ENCODE measurements around the gene EGR2.
A peak's percentile ranks its signal among the peaks of the same experiment; 100 is the strongest.

Gene EGR2

DNA sequence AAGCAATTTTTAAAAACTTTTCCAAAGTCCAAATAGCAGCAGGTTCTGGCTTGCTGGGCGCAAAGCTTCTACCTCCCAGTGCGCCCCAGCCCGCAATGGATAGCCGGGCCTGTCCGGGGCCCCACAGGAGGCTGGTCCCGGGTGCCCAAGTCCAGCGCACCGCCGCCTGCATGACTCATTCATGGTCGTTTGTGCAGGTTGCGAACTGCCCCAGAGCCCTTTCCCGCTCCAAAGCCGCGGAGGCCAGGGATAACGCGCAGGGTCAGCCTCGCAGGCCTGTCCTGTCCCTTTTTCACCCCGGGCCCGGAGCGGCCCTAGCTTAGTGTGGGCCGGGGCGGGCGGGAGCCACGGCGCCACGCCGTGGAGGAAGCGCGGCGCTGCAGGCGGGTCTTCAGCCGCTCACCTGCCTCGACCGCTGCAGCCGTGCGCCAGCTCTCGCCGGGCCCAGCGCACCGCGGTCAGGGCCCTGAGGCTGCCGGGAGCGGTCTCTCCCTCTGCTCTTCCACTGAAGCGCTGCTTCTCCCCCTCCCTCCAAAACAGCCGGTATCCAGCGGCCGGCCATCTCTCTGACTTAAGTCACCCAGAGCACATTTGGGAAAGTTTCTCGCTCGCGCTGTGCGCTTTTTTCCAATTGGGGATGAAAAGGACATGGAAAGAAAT is 1.7 kb upstream of the EGR2 start:
- peak; percentile 82 for DNase-seq

DNA sequence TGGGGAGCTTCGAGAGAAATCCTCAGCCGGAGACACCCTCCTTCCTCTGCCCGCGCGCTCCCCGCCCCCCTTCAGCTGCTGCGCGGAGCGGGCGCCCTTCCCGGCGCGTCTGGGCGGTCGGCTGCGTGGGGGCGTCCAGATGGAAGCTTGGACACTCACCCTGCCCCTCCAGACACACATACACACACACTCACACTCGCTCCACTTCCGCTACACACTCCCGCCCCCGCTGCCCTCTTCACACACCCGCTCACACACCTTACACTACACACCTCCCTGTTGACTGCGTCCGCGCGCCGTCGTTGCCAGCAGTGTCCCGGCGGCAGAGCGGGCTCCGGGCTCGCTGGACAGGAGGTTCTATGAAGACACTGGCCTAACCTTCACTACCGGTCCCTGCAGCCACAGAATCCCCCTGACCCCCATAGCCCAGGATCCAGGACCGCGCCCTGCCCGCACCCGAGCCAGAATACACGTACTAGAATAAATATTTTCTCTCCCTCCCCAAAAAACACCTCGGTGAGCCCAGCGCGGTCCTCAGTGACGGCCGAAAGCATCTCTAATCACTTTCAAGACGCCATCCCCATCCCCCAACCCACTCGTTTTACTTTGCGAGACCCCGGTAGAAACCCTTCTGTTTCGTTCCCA is 1.1 kb upstream of the EGR2 start:
- DNase-seq = peak; percentile 73

DNA sequence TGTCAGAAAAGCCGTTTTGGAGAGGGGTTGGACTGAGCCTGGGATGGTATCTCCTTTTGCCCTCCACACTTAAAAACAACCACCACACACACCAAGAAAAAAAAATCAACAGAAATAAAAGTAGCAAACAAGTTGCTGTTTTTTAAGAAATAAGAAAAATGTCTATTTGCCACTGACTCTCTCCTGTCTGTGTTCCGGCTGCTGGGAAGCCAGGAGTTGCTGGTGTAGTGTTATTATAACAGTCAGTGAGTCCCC is 163 bp downstream of the EGR2 start:
- DNase-seq = no peak

DNA sequence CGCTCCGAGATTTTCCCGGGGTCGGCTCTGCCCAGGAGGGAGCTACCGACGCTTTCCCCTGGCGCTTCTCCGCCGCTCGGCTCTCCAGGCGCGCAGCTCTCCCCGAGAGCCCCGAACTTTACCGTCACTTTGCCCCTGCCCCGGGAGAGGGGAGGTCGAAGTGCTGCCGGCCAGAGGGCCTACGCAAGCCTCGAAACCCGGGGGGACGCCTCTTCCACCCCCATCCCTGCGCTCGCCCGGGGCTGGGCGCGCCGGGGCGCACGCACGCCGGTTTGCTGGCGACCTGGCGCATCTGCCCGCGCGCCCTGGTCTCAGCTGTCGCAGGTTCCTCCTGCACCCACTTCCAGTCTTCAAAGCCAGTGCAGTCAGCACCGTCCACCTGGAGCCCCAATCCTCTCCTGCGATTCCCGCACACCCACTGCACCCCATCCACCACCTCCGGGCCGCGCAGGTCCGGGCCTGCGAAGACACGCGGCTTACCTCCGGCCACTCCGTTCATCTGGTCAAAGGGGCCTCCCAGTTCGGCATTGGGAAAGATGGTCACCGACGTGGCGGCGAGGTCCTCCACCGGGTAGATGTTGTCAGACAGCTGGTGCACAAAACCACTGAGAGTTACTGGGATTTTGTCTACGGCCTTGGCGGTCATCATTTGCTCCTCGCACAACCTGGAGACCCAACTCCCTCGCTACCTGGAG is 638 bp downstream of the EGR2 start:
- DNase-seq = peak; percentile 53

DNA sequence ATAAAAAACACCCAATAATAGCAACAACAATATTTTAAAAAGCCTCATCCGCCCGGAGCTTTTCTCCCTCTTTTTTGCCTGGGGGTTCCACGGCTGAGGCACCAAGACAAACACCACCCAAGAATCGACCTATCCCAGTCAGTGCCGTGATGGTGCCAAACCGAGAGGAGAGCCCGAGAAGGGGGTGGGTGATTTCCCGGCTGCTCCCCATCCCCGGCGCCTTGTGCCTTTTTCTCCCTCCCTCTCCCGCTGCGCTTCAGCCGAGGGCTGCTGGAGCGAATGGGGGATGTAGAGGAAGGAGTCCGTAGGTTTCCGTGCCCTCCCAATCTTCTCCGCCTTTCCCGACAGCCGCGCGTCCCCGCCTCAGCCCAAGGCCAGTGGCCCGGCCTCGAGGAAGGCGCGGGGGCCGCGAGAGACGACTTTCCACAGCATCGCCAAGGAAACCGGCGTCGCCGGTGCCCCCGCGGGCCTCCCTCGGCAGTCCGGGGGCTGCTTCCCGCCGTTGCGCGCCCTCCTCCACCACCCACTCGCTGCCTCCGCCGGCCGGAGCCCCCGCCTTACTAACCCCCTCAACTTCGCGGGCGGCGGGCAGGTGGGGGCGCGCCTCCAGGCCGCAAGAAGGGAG is 1.3 kb downstream of the EGR2 start:
- no peak for DNase-seq

DNA sequence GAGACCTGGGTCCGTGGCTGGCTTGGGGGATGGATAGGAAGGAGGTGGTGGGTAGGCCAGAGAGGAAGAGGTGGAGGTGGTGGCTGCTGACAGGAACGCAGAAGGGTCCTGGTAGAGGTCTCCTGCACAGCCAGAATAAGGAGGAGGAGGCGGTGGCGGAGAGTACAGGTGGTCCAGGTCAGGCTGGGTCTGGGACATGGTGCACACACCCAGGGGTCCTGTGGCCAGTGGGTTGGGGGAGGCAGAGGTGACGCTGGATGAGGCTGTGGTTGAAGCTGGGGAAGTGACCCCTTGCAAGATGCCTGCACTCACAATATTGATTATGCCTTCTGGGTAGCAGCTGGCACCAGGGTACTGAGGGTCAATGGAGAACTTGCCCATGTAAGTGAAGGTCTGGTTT is 2.2 kb downstream of the EGR2 start:
- no peak for DNase-seq

DNA sequence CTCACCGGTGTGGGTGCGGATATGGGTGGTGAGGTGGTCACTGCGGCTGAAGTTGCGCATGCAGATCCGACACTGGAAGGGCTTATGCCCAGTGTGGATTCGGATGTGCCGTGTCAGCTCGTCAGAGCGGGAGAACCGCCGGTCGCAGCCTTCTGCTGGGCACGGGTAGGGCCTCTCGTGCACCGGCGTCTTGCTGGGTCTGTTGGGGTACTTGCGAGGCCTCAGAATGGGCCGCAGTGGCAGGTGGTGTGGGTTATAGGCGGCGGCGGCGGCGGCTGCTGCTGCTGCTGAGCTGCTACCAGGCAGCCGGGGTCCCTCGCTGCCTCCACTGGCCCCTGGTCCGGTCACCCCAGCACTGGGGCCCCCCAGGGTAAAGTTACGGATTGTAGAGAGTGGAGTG is 2.7 kb downstream of the EGR2 start:
- DNase-seq = no peak

DNA sequence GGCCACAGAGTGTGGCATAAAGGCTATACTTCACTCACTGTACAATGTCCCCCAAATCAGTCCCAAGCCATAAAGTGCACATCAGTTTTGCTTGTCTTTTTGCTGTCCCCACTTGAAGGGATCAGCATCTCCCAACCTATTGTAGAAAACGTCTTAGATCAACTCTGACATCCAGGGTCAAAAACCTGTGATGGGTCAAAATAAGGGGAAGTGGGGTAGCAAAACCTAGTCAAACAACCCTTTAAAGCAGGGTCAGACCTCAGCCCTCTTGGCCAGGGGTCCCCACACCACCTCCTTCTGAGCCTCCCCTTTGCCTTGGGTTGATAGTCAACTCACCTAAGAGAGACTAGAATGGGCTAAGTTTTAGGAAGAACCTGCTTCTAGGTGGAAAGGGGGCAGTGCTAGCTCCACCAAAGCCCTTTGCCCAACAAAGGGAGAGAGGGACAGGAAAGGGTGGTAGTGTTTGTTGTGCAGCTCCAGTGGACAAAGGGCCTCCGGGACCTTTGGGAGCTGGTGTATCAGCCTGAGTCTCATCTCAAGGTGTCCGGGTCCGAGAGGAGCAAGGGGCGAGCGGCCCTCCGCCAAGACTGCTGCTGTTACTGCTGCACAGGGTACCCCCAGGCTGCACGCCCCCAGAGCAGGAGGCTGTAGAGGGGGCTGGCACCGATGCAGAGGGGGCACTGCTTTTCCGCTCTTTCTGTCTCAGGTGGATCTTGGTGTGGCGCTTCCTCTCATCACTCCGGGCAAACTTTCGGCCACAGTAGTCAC is 3.3 kb downstream of the EGR2 start:
- no peak for DNase-seq

DNA sequence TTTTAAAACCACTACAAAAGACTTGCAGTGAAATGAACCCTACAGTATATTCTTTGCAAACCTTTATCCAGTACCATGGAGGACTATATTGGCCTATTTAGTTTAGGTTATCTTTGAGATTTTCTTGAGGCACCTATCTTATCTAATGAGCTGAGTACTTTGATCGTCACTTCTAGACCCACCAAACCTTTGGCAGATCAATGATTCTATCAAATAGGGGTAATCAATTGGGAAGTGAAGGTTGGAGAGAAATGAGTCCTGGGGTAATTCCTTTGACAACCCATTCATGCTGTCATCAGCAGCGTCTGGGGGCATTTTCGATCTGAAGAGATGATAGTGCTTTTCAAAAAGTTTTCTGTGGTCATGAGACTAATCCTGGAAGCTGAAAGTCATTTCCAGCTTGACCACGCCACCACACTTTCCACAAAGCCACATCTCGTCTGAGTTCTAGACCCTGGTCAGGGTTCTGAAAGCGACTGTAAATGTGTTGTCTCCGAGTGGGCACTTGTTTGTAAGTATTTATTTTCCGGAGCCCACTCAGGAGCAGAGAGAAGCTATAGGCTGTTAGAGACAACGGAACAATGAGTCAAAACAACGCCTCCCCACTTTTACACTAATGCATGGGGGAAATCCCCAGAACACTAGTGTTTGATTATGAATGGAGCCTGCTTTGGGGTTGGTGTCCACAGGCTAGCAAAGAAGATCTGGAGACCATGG is 4.8 kb downstream of the EGR2 start:
- DNase-seq = no peak

DNA sequence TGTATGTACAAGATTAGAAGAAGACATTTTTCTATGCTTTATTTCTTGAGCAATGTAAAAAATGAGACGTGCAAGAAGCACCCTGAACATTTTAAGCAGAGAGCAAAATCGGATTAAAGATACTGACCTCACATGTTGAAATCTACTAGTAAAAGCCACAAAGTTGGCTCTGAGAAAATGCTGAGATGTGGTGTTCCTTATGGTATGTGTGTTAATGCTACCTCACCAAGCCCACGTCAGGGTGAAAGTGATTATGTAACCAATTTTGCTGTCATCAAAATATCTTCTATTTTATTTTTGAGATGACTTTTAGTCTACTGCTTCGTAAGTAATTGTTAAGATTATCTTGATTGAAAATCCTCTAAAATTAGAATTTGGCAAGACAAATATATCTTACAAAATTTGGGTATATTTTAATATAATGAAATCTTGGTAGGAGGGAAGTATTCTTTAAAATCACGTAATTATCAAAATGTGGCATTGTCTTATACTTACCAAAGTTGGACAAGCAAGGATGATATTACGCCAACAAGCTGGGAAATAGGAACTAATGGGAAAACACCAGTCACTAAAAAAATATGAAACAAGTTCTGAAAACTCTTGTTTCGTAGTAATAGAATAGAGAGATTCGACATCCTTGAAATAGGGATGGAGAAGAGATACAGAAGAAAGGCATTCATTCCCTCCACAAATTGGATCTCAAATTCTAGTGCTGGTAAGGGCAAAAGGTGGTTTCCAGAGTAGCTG is 5.8 kb downstream of the EGR2 start:
- no peak for DNase-seq

DNA sequence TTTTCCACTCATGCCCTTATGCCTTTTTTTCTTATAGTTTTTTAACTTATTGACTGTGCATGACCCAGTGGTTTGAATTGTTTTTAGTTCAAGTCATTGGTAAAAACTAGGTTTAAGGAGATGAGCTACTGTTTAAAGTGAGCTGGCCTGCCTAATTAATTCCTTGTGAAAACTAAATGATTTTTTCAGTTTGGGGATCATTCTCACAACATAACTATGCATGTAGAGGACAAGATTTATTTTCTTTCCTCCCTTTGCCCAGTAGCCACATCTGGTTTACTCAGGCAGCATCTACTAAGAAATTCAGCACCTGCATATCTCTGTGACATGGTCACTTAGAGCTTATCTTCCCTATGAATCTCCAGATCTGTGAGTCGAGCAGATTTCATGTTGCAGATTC is 9.9 kb downstream of the EGR2 start:
- no peak for DNase-seq

DNA sequence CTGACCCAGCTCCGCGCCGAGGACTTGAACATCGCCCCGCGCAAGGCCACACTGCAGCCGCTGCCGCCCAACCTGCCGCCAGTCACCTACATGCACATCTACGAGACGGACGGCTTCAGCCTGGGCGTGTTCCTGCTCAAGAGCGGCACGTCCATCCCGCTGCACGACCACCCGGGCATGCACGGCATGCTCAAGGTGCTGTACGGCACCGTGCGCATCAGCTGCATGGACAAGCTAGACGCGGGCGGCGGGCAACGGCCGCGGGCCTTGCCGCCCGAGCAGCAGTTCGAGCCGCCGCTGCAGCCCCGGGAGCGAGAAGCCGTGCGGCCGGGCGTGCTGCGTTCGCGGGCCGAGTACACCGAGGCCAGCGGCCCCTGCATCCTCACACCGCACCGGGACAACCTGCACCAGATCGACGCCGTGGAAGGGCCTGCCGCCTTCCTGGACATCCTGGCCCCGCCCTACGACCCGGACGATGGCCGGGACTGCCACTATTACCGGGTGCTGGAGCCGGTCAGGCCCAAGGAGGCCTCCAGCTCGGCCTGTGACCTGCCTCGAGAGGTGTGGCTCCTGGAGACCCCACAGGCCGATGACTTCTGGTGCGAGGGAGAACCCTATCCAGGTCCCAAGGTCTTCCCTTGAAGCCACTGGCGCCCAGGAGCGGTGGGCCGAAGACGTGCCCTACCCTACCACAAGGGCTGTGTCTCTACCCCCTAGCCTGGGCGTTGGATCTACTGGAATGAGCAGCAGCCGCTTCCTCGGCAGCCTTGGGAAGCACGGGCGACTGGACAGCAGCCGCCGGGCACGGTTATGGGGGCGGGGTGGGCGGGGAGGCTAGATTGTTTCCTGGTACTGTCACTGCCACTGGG is 10.7 kb downstream of the EGR2 start:
- no peak for DNase-seq

DNA sequence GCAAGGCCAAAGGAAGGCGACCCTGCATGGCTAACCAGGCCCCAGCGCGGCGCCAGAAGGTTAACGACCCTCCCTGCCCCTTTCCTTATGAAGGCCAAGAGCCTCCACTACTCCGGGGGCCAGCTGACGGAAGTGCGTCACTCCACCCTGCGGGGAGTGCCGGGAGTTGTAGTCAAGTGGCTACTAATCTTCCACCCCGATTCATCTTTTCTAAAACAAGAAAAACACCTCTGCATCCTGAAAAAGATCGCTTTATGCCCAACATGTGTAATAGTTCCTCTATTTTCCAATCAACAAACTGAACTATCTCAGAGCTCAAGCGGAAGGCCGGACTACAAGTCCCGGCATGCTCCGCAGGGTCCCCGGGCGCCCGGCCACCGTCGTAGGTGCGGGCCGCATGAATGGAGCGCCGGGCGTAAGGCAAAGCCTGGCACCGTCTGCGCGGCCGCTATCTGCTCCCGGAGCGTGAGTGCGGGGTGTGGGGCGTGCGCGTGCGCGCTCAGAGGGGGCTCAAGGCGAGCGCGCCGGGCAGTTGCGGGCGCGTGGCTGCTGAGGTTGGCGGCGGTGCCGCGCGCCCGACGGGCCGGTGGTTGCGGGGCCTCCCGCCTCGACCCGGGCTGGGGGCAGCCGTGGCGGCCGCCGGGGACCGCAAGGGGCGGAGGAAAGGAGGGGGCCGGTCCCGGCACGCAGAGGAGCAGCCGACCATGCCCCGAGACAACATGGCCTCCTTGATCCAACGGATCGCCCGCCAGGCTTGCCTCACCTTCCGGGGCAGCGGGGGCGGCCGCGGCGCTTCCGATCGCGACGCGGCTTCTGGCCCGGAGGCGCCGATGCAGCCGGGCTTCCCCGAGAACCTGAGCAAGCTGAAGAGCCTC is 11.6 kb downstream of the EGR2 start, which contains the start of gene ADO:
TSS of gene ADO (plus strand) at position 365 of the 875 bp plus-strand sequence. CDS start at position 705, 340 bp downstream.
- peak; percentile 90 for DNase-seq

DNA sequence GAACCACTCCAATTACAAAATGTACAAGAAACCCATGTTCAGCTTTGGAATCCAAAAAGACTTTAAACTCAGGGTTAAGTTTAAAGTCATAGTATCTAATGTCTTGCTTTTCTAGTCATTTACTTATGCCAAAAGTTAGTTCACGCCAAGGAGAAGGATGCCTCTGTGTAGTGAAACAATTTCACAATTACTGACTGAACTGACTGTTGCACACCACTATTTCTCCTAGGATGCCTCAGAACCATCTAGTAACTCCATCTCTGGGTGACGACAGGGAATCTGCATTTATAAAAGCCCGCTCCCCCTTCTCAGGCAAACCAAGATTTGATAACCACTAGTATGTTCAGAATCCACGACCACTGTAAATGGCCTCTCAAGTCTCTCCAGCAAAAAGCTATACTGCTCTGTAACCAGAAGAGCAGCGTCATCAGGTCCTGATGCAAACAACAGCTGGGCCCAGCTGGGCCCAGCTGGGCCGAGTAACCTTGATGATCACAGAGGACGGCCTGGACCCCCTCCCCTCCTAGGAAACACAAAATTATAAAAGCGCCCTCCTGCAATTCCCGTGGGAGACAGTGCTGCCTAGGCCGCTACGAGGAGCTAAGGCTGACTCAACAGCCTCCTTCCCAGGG is 12.3 kb downstream of the EGR2 start:
- DNase-seq = peak; percentile 92

DNA sequence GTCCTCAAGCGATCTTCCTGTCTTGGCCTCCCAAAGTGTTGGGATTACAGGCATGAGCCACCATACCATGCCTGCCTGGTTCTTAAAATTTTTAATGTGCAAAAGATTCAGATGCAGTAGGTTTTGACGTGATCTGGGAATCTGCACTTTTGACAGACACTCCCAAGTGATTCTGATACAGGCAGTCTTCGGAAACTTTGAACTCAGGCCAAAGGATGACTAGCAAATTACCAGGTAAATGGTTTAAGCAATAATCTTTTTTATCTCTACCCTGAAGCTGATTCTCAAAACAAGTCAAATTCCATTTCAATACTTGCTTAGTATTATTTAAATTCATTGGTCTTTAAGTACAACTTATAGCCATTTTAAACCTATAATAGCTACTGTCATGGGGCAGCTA is 14.3 kb downstream of the EGR2 start:
- no peak for DNase-seq

DNA sequence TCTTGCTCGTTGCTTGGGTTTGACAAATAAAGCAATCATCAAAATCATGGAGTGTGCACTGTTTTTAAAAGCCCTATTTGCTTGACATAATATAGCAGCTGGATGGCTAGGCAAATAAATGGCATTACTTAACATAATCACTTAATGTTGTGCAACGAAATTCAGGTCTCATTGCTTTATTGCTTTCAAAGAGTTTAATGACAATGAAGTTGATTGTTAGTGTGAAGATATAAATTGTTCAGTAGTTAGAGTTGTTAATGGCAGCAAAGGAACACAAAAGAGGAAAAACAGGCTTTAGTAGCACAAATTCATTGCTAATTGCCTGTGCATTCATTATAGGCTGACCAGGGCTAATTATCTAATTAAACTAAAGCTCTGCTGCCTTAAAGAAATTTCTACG is 19.3 kb downstream of the EGR2 start:
- no peak for DNase-seq

DNA sequence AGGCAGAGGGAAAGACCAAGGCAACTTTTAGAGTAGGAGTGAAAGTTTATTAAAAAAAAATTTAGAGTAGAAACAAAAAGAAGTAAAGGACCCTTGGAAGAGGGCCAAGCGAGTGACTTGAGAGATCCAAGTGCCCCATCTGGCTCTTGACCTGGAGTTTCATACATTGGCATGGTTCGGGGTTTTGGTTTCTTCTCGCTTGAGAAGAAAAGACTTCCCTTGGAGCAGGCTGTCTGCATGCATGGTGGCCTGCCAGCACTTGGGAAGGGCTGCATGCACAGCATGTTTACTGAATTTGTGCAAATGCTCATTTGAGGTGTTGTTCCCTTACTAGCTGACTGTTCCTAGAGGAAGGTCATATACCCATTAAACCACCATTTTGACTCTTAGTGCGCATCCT is 20.4 kb downstream of the EGR2 start:
- no peak for DNase-seq

DNA sequence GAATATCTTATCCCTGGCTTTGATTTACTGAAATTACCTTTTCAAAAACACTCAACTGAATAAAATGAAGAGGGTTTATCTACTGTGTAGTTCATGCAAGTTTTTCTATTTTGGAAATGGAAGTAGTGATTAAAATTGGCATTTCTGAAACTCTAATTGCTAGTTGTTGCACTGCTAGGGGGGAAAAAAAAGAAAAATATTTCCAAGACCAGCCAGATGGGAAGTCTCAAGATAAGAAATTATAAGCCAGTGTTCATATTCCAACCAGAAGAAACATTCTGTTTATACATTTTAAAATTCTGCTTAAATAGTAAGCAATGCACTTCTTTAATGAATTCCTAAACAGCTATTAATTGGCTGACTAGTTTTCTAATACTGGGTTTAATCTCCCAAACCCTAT is 21.1 kb downstream of the EGR2 start:
- DNase-seq = no peak

DNA sequence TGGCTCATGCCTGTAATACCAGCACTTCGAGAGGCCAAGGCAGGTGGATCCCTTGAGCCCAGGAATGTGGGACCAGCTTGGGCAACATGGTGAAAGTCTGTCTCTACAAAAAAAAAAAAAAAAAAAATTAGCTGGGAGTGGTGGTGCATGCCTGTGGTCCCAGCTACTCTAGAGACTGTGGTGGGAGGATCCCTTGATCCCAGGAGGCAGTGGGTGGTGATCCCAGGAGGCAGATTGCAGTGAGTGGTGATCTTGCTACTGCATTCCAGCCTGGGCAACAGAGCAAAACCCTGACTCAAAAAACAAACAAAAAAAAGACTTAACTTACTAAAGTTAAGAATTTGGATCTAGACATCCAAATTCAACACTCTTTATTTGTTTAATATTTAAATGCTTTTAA is 21.9 kb downstream of the EGR2 start:
- no peak for DNase-seq

Measured in right forelimb (tissue), 1 donor.